Activated naive CD4-positive, alpha-beta T cell treated with anti-CD3 and anti-CD28 coated beads, Interleukin-2, amount 50 U/mL, for 72 hours (primary cell): ENCODE measurements around the gene KRT6A. TPM values are rescaled to one million over a fixed set of nuclear protein-coding genes. Genes with fewer than 3 reads are reported as not detected.
"Not testable (repeated sequence)": the region's sequence is repeated elsewhere in the genome, so short reads cannot be mapped to it uniquely, and the experiment has no call there.

ENCODE experiments used
- ATAC-seq, 2 donors: fragments of 150-1000 bp; cut with Tn5 transposase; 2 replicates each; pipeline ENCODE4 v1.10.0; 2021; ENCODE audit warnings: mild to moderate bottlenecking in 2 of 2, moderate library complexity in 2 of 2
- DNase-seq, 2 donors: peaks; one replicate each; pipeline ENCODE4 v3.0.0; 2021 to 2022; ENCODE audit warnings: low spot score in 2 of 2
- H3K27ac Mint-ChIP-seq, 2 donors: one replicate each; pipeline ENCODE4 v1.8.0; 2022; ENCODE audit warnings: mild to moderate bottlenecking in 2 of 2, mixed read lengths in 2 of 2
- H3K36me3 Mint-ChIP-seq, 2 donors: one replicate each; pipeline ENCODE4 v1.8.0; 2022; ENCODE audit warnings: mixed read lengths in 2 of 2
- H3K9me3 Mint-ChIP-seq, 2 donors: one replicate each; pipeline ENCODE4 v1.8.0; 2022; ENCODE audit warnings: mixed read lengths in 2 of 2
- total RNA-seq, 2 donors: library from RNA; stranded (reverse); gene quantifications; one replicate each; pipeline ENCODE4 v1.2.3, GENCODE V29; 2022

Gene KRT6A
- total RNA-seq, 2 donors from 2014 or later, result not detected

- H3K27ac Mint-ChIP-seq, result no peak overlapping the region
- no peaks in the 10 kb centered on the region for H3K36me3 Mint-ChIP-seq
- H3K9me3 Mint-ChIP-seq, result no peaks in the 10 kb centered on the region
- DNase-seq (no peak), ATAC-seq (no peak)
Observed at GRCh38 chr12:52495389-52495788, 2.3 kb upstream of the KRT6A start.

- DNase-seq (no peak), ATAC-seq (no peak)
- no peak overlapping the region for H3K27ac Mint-ChIP-seq
Observed at GRCh38 chr12:52494518-52494917, 1.5 kb upstream of the KRT6A start.

GRCh38 chr12:52494100-52494499, 1.0 kb upstream of the KRT6A start:
- DNase-seq, result no peak
- Mint-ChIP-seq H3K27ac (no peak overlapping the region), H3K9me3 (no peaks in the 10 kb centered on the region), H3K36me3 (no peaks in the 10 kb centered on the region)
- no peak for ATAC-seq

More at GRCh38 chr12:52494518-52494917, 1.5 kb upstream of the KRT6A start:
- Mint-ChIP-seq H3K9me3 (no peaks in the 10 kb centered on the region), H3K36me3 (no peaks in the 10 kb centered on the region)

GRCh38 chr12:52492405-52492804, 652 bp downstream of the KRT6A start:
- not testable (repeated sequence) for H3K27ac Mint-ChIP-seq, DNase-seq, H3K36me3 Mint-ChIP-seq, H3K9me3 Mint-ChIP-seq, ATAC-seq

- not testable (repeated sequence) for H3K27ac Mint-ChIP-seq, H3K9me3 Mint-ChIP-seq, DNase-seq, ATAC-seq, H3K36me3 Mint-ChIP-seq
Observed at GRCh38 chr12:52491495-52491894, 1.6 kb downstream of the KRT6A start.

- ATAC-seq, result no peak
- Mint-ChIP-seq H3K9me3 (peaks cover 5 to 9% of the 10 kb centered on the region in 2 donors), H3K36me3 (peaks cover 0 to 9% of the 10 kb centered on the region in 2 donors), H3K27ac (no peak overlapping the region)
- DNase-seq, result no peak
Observed at GRCh38 chr12:52488736-52489135, 4.3 kb downstream of the KRT6A start.

- not testable (repeated sequence) for H3K36me3 Mint-ChIP-seq, ATAC-seq, H3K27ac Mint-ChIP-seq, DNase-seq, H3K9me3 Mint-ChIP-seq
Observed at GRCh38 chr12:52487744-52488443, 5.2 kb downstream of the KRT6A start.

GRCh38 chr12:52487211-52487610, 5.8 kb downstream of the KRT6A start:
- DNase-seq, result no peak
- no peak for ATAC-seq
- Mint-ChIP-seq H3K27ac (no peak overlapping the region), H3K9me3 (peaks cover 5 to 9% of the 10 kb centered on the region in 2 donors), H3K36me3 (peaks cover 0 to 9% of the 10 kb centered on the region in 2 donors)

GRCh38 chr12:52486166-52487105, 6.6 kb downstream of the KRT6A start:
- Mint-ChIP-seq H3K27ac (no peak overlapping the region), H3K9me3 (peaks cover 5 to 9% of the 10 kb centered on the region in 2 donors), H3K36me3 (peaks cover 0 to 9% of the 10 kb centered on the region in 2 donors)
- ATAC-seq, result no peak
- DNase-seq, result no peak

- no peak for DNase-seq
- Mint-ChIP-seq H3K27ac (no peak overlapping the region), H3K36me3 (peaks cover 0 to 6% of the 10 kb centered on the region in 2 donors), H3K9me3 (peaks cover 4 to 15% of the 10 kb centered on the region in 2 donors)
- ATAC-seq, result no peak
Observed at GRCh38 chr12:52480073-52480472, 13.0 kb downstream of the KRT6A start.

GRCh38 chr12:52477651-52478050, 15.4 kb downstream of the KRT6A start:
- peaks cover 0 to 11% of the 10 kb centered on the region in 2 donors for H3K9me3 Mint-ChIP-seq
- H3K27ac Mint-ChIP-seq, result no peak overlapping the region
- ATAC-seq, result no peak
- DNase-seq, result no peak
- no peaks in the 10 kb centered on the region for H3K36me3 Mint-ChIP-seq

- DNase-seq (no peak), ATAC-seq (no peak)
- H3K9me3 Mint-ChIP-seq, result peaks cover 0 to 5% of the 10 kb centered on the region in 2 donors
- H3K27ac Mint-ChIP-seq, result no peak overlapping the region
- no peaks in the 10 kb centered on the region for H3K36me3 Mint-ChIP-seq
Observed at GRCh38 chr12:52474212-52474611, 18.8 kb downstream of the KRT6A start.

GRCh38 chr12:52473768-52474167, 19.3 kb downstream of the KRT6A start, which contains the start of gene KRT6C:
Gene KRT6C, minus strand, starts transcription at chr12:52473805. Its CDS starts 68 bp downstream, at chr12:52473737.
- DNase-seq, result no peak
- no peak for ATAC-seq
- Mint-ChIP-seq H3K27ac (no peak within 1 kb of the TSS), H3K9me3 (peaks cover 0 to 4% of the 10 kb centered on the region in 2 donors), H3K36me3 (no peaks in the 10 kb centered on the region)

- DNase-seq, result no peak
- Mint-ChIP-seq H3K36me3 (no peaks in the 10 kb centered on the region), H3K9me3 (no peaks in the 10 kb centered on the region), H3K27ac (no peak overlapping the region)
- no peak for ATAC-seq
Observed at GRCh38 chr12:52469853-52470252, 23.2 kb downstream of the KRT6A start.

- H3K27ac Mint-ChIP-seq, result no peak overlapping the region
- DNase-seq (no peak), ATAC-seq (no peak)
- H3K9me3 Mint-ChIP-seq, result no peaks in the 10 kb centered on the region
- H3K36me3 Mint-ChIP-seq, result no peaks in the 10 kb centered on the region
Observed at GRCh38 chr12:52464897-52465296, 28.2 kb downstream of the KRT6A start.

- DNase-seq, result no peak
- Mint-ChIP-seq H3K27ac (no peak overlapping the region), H3K36me3 (no peaks in the 10 kb centered on the region), H3K9me3 (no peaks in the 10 kb centered on the region)
- no peak for ATAC-seq
Observed at GRCh38 chr12:52461693-52462092, 31.4 kb downstream of the KRT6A start.

GRCh38 chr12:52458861-52459260, 34.2 kb downstream of the KRT6A start:
- no peaks in the 10 kb centered on the region for H3K36me3 Mint-ChIP-seq
- no peak overlapping the region for H3K27ac Mint-ChIP-seq
- DNase-seq (no peak), ATAC-seq (no peak)
- H3K9me3 Mint-ChIP-seq, result no peaks in the 10 kb centered on the region
